Fibroblast of lung (primary cell): ENCODE measurements around the gene PHKG2. TPM values are rescaled to one million over a fixed set of nuclear protein-coding genes. Genes with fewer than 3 reads are reported as not detected.

ENCODE experiments used
- DNase-seq, 2 donors: peaks; one replicate each; pipeline versions ENCODE4 v3.0.0 to v3.0.0-alpha.2; 2010; ENCODE audit warnings: low read depth in 2 of 2
- H2AFZ ChIP-seq: 2 replicates; pipeline ENCODE4 v1.5.1; 2012; ENCODE audit warnings: low read length, control low read depth, inconsistent platforms
- H3K27ac ChIP-seq: 2 replicates; pipeline ENCODE4 v1.5.1; 2011; ENCODE audit warnings: low read length, control low read depth; ENCODE audit not compliant: insufficient read depth
- H3K27me3 ChIP-seq: 2 replicates; pipeline ENCODE4 v1.5.1; 2011; ENCODE audit warnings: mild to moderate bottlenecking, low read length; ENCODE audit not compliant: control insufficient read depth, insufficient read depth
- H3K36me3 ChIP-seq: 2 replicates; pipeline ENCODE4 v1.5.1; 2011; ENCODE audit warnings: low read length; ENCODE audit not compliant: control insufficient read depth, insufficient read depth
- H3K4me1 ChIP-seq: 2 replicates; pipeline ENCODE4 v1.5.1; 2011; ENCODE audit warnings: low read length; ENCODE audit not compliant: control insufficient read depth, insufficient read depth; ENCODE audit errors: extremely low read depth
- H3K4me2 ChIP-seq: 2 replicates; pipeline ENCODE4 v1.5.1; 2011; ENCODE audit warnings: low read length, control low read depth; ENCODE audit not compliant: insufficient read depth; ENCODE audit errors: extremely low read depth
- H3K4me3 ChIP-seq, 4 experiments: fragments of 200-600 bp in 1 of 4; sonication (generic) in 1 of 4; replicated peaks in 1 of 4; 2 replicates each; pipeline ENCODE4 v1.5.1; 2011 to 2016; ENCODE audit warnings: low read length in 4 of 4, low read depth in 3 of 4, mild to moderate bottlenecking in 3 of 4, control low read depth in 2 of 4, inconsistent platforms in 1 of 4, mixed read lengths in 1 of 4; ENCODE audit not compliant: insufficient read depth in 1 of 4; ENCODE audit errors: control extremely low read depth in 1 of 4
- H3K79me2 ChIP-seq: 2 replicates; pipeline ENCODE4 v1.5.1; 2012; ENCODE audit warnings: mild to moderate bottlenecking, low read length, inconsistent platforms; ENCODE audit not compliant: control insufficient read depth, insufficient read depth
- H3K9ac ChIP-seq: 2 replicates; pipeline ENCODE4 v1.5.1; 2011; ENCODE audit warnings: mild to moderate bottlenecking, low read length, control low read depth; ENCODE audit not compliant: insufficient read depth
- H3K9me3 ChIP-seq: 2 replicates; pipeline ENCODE4 v1.5.1; 2012; ENCODE audit warnings: low read depth, low read length; ENCODE audit not compliant: control insufficient read depth, insufficient read depth
- H4K20me1 ChIP-seq: 2 replicates; pipeline ENCODE4 v1.5.1; 2011; ENCODE audit warnings: low read length; ENCODE audit not compliant: control insufficient read depth, insufficient read depth; ENCODE audit errors: extremely low read depth
- EZH2 ChIP-seq: IDR thresholded peaks from 2 replicates; pipeline ENCODE4 v1.5.1; 2012; ENCODE audit warnings: low read length, control low read depth, mild to moderate bottlenecking; ENCODE audit errors: missing control alignments
- polyA plus RNA-seq, 2 donors: library from polyadenylated mRNA; depleted of rRNA in 1 of 2; stranded (reverse) in 1 of 2; unstranded in 1 of 2; fragments of >200 nt; gene quantifications; 2 replicates each; pipeline ENCODE4 v1.2.1, GENCODE V29; 2011 to 2012; ENCODE audit warnings: missing spikeins in 1 of 2
- total RNA-seq: library from RNA; depleted of rRNA; stranded (reverse); fragments of >200 nt; gene quantifications from 2 replicates; pipeline ENCODE4 v1.2.1, GENCODE V29; 2014
- TF ChIP-seq, protein P1 (sequence below), 2 donors: IDR thresholded peaks in 1 of 2; conservative IDR thresholded peaks in 1 of 2; 1 replicate in 1 of 2; 2 replicates in 1 of 2; pipeline ENCODE4 v1.5.1; 2011 to 2012; ENCODE audit warnings: low read length in 2 of 2, control low read depth in 1 of 2, inconsistent platforms in 1 of 2, low read depth in 1 of 2, mild to moderate bottlenecking in 1 of 2

The PHKG2 gene
- total and polyA plus RNA-seq, 2 donors (not counting 1 experiment from before 2014, with no cell fraction given): 15.4 to 19.4 TPM

DNA sequence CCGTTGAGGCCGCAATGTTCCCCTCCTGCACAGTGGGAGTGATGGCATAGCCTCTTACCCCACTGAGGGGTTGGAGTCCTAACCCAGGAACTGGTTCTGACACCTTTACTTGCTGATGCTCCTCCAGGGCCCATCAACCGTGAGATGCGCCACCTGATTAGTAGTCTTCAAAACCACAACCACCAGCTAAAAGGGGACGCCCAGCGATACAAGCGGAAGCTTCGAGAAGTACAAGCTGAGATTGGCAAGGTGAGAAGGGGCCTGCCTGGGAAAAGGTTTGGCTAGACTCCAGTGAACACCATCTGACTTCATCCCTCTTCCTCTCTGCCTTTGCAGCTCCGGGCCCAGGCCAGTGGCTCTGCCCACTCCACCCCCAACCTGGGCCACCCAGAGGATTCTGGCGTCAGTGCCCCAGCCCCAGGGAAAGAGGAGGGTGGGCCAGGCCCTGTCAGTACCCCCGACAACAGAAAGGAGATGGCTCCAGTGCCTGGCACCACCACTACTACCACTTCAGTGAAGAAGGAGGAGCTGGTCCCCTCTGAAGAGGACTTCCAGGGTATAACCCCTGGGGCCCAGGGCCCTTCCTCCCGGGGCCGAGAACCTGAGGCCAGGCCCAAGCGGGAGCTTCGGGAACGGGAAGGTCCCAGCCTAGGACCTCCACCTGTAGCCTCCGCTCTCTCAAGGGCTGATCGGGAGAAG is 19.7 kb downstream of the PHKG2 start:
- Histone ChIP-seq H3K36me3 (peaks cover 56% of the 10 kb centered on the region), H4K20me1 (no peaks in the 10 kb centered on the region)

GRCh38 chr16:30768583-30769181 is 20.5 kb downstream of the PHKG2 start:
- H3K27me3 ChIP-seq: no peaks in the 10 kb centered on the region
- no peaks in the 10 kb centered on the region for H3K9me3 ChIP-seq
- no peak overlapping the region for H2AFZ ChIP-seq
- TF ChIP-seq, protein P1, sequence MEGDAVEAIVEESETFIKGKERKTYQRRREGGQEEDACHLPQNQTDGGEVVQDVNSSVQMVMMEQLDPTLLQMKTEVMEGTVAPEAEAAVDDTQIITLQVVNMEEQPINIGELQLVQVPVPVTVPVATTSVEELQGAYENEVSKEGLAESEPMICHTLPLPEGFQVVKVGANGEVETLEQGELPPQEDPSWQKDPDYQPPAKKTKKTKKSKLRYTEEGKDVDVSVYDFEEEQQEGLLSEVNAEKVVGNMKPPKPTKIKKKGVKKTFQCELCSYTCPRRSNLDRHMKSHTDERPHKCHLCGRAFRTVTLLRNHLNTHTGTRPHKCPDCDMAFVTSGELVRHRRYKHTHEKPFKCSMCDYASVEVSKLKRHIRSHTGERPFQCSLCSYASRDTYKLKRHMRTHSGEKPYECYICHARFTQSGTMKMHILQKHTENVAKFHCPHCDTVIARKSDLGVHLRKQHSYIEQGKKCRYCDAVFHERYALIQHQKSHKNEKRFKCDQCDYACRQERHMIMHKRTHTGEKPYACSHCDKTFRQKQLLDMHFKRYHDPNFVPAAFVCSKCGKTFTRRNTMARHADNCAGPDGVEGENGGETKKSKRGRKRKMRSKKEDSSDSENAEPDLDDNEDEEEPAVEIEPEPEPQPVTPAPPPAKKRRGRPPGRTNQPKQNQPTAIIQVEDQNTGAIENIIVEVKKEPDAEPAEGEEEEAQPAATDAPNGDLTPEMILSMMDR (conservative IDR thresholded peaks at IDR 0.05 in 1 of 2, IDR thresholded peaks at IDR 0.05 in 1 of 2; ENCODE audit: low read depth in 1 of 2, low read length in 2 of 2): no peak
- TF ChIP-seq EZH2: no peak
- H3K4me2 ChIP-seq: no peak overlapping the region
- peaks cover 11% of the 10 kb centered on the region for H3K79me2 ChIP-seq
- no peak overlapping the region for H3K4me3 ChIP-seq
- no peak for DNase-seq
- peaks cover 58% of the 10 kb centered on the region for H3K36me3 ChIP-seq
- no peak overlapping the region for H3K9ac ChIP-seq
- no peaks in the 10 kb centered on the region for H4K20me1 ChIP-seq
- no peak overlapping the region for H3K27ac ChIP-seq
- H3K4me1 ChIP-seq: no peaks in the 10 kb centered on the region

More for the DNA sequence above, 19.7 kb downstream of the PHKG2 start:
- Histone ChIP-seq H2AFZ (no peak overlapping the region), H3K79me2 (peaks cover 19% of the 10 kb centered on the region), H3K4me1 (peaks cover 6% of the 10 kb centered on the region), H3K27ac (no peak overlapping the region), H3K27me3 (no peaks in the 10 kb centered on the region), H3K9ac (no peak overlapping the region), H3K4me3 (no peak overlapping the region), H3K4me2 (no peak overlapping the region), H3K9me3 (no peaks in the 10 kb centered on the region)
- TF ChIP-seq, protein P1 (conservative IDR thresholded peaks at IDR 0.05 in 1 of 2, IDR thresholded peaks at IDR 0.05 in 1 of 2; ENCODE audit: low read depth in 1 of 2, low read length in 2 of 2): no peak
- TF ChIP-seq EZH2: no peak
- no peak for DNase-seq

- no peak overlapping the region for H3K4me2 ChIP-seq
- H3K27ac ChIP-seq: no peak overlapping the region
- no peak for TF ChIP-seq EZH2
- TF ChIP-seq, protein P1 (conservative IDR thresholded peaks at IDR 0.05 in 1 of 2, IDR thresholded peaks at IDR 0.05 in 1 of 2; ENCODE audit: low read depth in 1 of 2, low read length in 2 of 2): no peak
- H2AFZ ChIP-seq: no peak overlapping the region
- no peak for DNase-seq
- H4K20me1 ChIP-seq: no peaks in the 10 kb centered on the region
- H3K9ac ChIP-seq: no peak overlapping the region
- H3K4me1 ChIP-seq: no peaks in the 10 kb centered on the region
- H3K36me3 ChIP-seq: peaks cover 57% of the 10 kb centered on the region
- no peaks in the 10 kb centered on the region for H3K9me3 ChIP-seq
- H3K27me3 ChIP-seq: no peaks in the 10 kb centered on the region
- H3K79me2 ChIP-seq: peaks cover 2% of the 10 kb centered on the region
- no peak overlapping the region for H3K4me3 ChIP-seq
These were observed 21.3 kb downstream of the PHKG2 start for GRCh38 chr16:30769379-30770089.
